NCI-H446 treated with DMSO at 0.1 percent for 48 hours (cell line): Measurements from ENCODE around the gene COQ3.
"Not testable (repeated sequence)": the region's sequence is repeated elsewhere in the genome, so short reads cannot be mapped to it uniquely, and the experiment has no call there.

ENCODE experiments used
- DNase-seq: peaks from one replicate; lab custom pipeline; 2025; lab: John Stamatoyannopoulos, UW

COQ3 gene

GRCh38 chr6:99384507-99384906 lies 9.5 kb downstream of the COQ3 start:
- DNase-seq = no peak

GRCh38 chr6:99378636-99379035 lies 15.4 kb downstream of the COQ3 start:
- DNase-seq = no peak

GRCh38 chr6:99369533-99369932 lies 24.5 kb downstream of the COQ3 start:
- DNase-seq = no peak

- no peak for DNase-seq
These were observed 27.1 kb downstream of the COQ3 start for GRCh38 chr6:99366852-99367251.

- no peak for DNase-seq
These were observed 30.0 kb downstream of the COQ3 start for GRCh38 chr6:99364026-99364425.

GRCh38 chr6:99362678-99363268 lies 31.2 kb downstream of the COQ3 start:
- no peak for DNase-seq

- DNase-seq = no peak
These were observed 34.2 kb downstream of the COQ3 start for GRCh38 chr6:99359800-99360199.

GRCh38 chr6:99356641-99357040 lies 37.4 kb downstream of the COQ3 start:
- no peak for DNase-seq

GRCh38 chr6:99354983-99355382 lies 39.0 kb downstream of the COQ3 start:
- DNase-seq = no peak

GRCh38 chr6:99353126-99353525 lies 40.9 kb downstream of the COQ3 start:
- no peak for DNase-seq

GRCh38 chr6:99350573-99350972 lies 43.4 kb downstream of the COQ3 start:
- DNase-seq = no peak

- DNase-seq = no peak
These were observed 44.5 kb downstream of the COQ3 start, which contains the start of gene FAXC for GRCh38 chr6:99349171-99350141. Gene FAXC (minus strand): TSS chr6:99349674. CDS start chr6:99349372, 302 bp downstream.

- DNase-seq = no peak
These were observed 45.5 kb downstream of the COQ3 start for GRCh38 chr6:99348288-99349170.

- no peak for DNase-seq
These were observed 46.2 kb downstream of the COQ3 start for GRCh38 chr6:99347804-99348203.

- DNase-seq = no peak
These were observed 47.4 kb downstream of the COQ3 start for GRCh38 chr6:99346595-99346994.

GRCh38 chr6:99345164-99345563 lies 48.8 kb downstream of the COQ3 start:
- DNase-seq = no peak

- no peak for DNase-seq
These were observed 49.7 kb downstream of the COQ3 start for GRCh38 chr6:99344289-99344688.

GRCh38 chr6:99341862-99342455 lies 52.0 kb downstream of the COQ3 start:
- no peak for DNase-seq

- no peak for DNase-seq
These were observed 55.8 kb downstream of the COQ3 start for GRCh38 chr6:99338188-99338587.

- not testable (repeated sequence) for DNase-seq
These were observed 58.7 kb downstream of the COQ3 start for GRCh38 chr6:99335298-99335697.

GRCh38 chr6:99334526-99335127 lies 59.4 kb downstream of the COQ3 start:
- no peak for DNase-seq
